NCI-H526 treated with DMSO at 0.1 percent for 48 hours (cell line): Measurements from ENCODE around the gene NSD1.
"Not testable (repeated sequence)": the region's sequence is repeated elsewhere in the genome, so short reads cannot be mapped to it uniquely, and the experiment has no call there.

Source experiments
- DNase-seq: peaks from one replicate; lab custom pipeline; 2025; lab: John Stamatoyannopoulos, UW

The NSD1 gene

DNA sequence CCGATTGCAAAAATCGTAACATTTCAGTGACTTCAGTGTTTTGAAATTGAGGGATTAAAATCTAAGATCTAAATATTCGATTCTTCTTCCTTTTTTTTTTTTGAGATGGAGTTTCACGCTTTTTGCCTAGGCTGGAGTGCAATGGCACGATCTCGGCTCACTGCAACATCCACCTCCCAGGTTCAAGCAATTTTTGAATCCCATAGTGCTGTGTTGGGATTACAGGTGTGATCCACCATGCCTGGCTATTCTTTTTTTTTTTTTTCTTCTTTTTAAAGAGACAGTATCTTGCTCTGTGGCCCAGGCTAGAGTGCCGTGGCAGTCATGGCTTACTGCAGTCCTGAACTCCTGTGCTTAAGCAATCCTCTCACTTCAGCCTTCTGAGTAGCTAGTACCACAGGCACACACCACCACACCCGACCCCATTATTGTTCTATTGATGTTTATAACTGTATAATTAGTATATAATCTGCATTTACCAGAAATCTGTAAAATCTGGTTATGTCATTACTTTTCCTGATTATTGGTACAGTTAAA is 42.7 kb downstream of the NSD1 start:
- DNase-seq = no peak

GRCh38 chr5:177177847-177178437 is 44.4 kb downstream of the NSD1 start:
- DNase-seq = not testable (repeated sequence)

DNA sequence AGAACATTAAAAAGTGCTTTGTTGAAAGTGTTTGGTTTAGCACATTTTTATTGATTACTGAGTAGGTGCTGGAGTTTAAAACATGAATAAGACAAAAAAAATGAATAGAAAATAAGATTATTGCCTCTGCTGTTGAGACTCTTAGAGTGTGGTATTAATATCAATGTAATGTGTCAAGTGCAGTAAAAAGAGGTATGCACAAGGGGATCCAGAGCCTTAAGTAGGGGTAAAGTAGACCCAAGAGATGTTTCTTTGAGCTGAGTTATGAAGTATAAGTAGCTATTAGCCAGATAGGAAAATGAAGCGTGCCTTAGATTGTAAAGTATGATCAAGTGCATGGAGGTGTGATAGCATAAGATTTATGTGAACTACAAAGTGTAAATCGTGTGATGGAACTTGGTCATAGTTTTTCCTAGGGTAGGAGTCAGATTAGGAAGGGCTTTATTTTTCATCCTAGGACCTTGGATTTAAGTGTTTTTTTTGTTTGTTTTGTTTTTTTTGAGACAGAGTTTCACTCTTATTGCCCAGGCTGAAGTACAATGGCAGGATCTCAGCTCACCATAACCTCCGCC is 45.2 kb downstream of the NSD1 start:
- DNase-seq = no peak

- DNase-seq = no peak
Observed at GRCh38 chr5:177179431-177179830, 45.9 kb downstream of the NSD1 start.

DNA sequence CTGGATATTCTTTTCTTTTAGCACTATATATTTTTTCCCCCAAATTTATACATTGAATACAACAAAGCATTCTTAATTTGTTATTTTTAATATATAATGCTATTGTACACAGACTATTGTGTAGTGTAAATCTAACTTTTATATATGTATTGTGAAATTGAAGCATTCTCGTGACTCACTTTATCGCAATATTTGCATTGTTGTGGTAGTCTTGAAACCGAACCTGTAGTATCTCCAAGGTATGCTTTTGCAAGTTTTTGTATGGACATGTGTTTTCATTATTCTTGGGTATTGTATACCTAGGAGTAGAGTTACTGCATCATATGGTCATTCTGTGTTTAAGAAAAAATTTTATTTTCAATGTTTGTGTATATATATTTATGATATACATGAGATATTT is 49.6 kb downstream of the NSD1 start:
- no peak for DNase-seq

- no peak for DNase-seq
Observed at GRCh38 chr5:177183766-177184360, 50.3 kb downstream of the NSD1 start.

GRCh38 chr5:177185993-177186392 is 52.4 kb downstream of the NSD1 start:
- no peak for DNase-seq

- DNase-seq = no peak
Observed at GRCh38 chr5:177186645-177187044, 53.1 kb downstream of the NSD1 start.

- no peak for DNase-seq
Observed at GRCh38 chr5:177188775-177189174, 55.2 kb downstream of the NSD1 start.

- DNase-seq = no peak
Observed at GRCh38 chr5:177189416-177189815, 55.8 kb downstream of the NSD1 start.

DNA sequence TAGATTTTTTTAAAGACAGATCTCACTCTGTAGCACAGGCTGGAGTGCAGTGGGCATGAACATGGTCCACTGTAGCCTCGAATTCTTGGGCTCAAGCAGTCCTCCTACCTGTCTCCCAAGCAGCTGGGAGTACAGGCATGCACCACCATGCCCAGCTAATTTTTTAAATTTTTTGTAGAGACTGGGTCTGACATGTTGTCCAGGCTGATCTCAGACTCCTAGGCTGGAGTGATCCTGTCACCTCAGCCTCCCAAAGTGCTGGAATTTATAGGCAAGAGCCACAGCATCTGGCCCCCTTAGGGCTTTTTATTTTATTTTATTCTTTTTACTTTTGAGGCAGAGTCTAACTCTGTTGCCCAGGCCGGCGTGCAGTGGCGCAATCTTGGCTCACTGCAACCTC is 56.4 kb downstream of the NSD1 start:
- DNase-seq = no peak

DNA sequence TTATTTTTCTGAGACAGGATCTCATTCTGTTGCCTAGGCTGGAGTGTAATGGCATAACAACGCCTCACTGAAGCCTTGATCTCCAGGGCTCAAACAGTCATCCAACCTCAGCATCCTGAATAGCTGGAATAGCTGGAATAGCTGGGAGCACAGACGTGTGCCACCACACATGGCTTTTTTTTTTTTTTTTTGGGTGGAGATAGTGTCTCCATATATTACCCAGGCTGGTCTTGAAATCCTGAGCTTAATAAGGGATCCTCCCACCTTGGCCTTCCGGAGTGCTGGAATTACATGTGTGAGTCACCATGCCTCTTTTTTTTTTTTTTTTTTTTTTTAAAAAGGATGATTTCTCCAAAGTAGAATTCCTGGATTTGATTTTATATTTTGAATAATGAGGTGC is 60.7 kb downstream of the NSD1 start:
- DNase-seq = no peak

- DNase-seq = no peak
Observed at GRCh38 chr5:177195307-177195952, 61.9 kb downstream of the NSD1 start.

- DNase-seq = no peak
Observed at GRCh38 chr5:177198738-177199137, 65.2 kb downstream of the NSD1 start.

DNA sequence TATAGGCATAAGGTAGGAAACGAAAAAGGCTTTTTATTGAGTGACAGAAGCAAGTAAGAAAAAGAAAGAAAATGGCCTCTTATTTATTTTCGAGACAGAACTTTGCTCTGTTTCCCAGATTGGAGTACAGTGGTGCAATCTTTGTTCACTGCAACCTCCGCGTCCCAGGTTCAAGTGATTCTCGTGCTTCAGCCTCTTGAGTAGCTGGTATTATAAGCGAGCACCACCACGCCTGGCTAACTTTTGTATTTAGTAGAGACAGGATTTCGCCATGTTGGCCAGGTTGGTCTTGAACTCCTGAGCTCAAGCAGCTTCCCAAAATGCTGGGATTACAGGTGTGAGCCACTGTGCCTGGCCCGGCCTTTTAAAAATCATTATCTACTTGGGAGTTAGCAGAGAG is 70.7 kb downstream of the NSD1 start:
- no peak for DNase-seq

DNA sequence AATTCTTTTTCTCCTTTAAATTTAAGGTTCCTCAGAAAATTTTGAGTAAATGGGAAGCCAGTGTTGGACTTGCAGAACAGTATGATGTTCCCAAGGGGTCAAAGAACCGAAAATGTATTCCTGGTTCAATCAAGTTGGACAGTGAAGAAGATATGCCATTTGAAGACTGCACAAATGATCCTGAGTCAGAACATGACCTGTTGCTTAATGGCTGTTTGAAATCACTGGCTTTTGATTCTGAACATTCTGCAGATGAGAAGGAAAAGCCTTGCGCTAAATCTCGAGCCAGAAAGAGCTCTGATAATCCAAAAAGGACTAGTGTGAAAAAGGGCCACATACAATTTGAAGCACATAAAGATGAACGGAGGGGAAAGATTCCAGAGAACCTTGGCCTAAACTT is 76.0 kb downstream of the NSD1 start:
- no peak for DNase-seq

GRCh38 chr5:177212242-177212641 is 78.7 kb downstream of the NSD1 start:
- DNase-seq = no peak

DNA sequence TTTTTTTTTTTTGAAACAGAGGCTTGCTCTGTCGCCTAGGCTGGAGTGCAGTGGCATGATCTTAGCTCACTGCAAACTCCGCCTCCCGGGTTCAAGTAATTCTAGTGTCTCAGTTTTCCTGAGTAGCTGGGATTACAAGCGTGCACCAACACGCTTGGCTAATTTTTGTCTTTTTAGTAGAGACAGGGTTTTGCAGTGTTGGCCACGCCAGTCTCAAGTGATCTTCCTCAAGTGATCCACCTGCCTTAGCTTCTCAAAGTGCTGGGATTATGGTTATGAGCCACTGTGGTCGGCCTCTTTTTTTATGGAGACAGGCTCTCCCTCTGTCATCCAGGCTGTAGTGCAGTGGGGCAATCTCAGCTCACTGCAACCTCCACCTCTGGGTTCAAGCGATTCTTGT is 87.0 kb downstream of the NSD1 start:
- no peak for DNase-seq

GRCh38 chr5:177222269-177222668 is 88.7 kb downstream of the NSD1 start:
- no peak for DNase-seq

DNA sequence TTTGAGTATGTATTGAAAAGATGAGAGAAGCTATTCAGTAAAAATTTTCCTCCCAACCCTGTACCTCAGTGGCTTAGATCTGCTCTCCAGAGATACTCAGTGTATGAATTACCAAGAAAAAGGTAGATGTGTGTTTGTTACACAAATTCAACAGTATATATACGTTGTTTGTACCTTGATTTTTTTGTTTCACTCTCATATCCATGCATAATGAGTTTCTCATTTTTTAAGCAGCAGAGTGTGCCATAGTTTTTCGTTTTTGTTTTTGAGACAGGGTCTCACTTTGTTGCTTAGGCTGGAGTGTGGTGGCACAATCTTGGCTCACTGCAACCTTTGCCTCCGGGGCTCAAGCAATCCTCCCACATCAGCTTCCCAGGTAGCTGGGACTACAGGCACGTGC is 92.2 kb downstream of the NSD1 start:
- no peak for DNase-seq

DNA sequence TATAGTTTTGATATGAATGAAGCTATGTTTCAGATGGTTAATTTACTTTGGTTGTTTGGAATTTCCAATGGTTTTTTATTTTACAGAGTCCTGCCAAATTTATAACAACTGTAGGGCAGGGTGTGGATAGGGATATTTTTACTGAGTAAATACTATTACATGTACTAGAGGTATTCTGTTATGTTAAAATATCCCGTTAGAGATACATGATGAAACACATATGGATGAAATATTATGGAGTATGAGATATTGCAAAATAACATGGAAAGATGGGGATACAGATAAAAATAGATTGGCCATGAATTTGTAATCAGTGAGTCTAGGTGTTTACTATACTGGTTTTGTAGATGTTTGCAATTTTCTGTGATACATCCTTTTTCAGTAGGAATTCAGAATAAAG is 93.3 kb downstream of the NSD1 start:
- no peak for DNase-seq

DNA sequence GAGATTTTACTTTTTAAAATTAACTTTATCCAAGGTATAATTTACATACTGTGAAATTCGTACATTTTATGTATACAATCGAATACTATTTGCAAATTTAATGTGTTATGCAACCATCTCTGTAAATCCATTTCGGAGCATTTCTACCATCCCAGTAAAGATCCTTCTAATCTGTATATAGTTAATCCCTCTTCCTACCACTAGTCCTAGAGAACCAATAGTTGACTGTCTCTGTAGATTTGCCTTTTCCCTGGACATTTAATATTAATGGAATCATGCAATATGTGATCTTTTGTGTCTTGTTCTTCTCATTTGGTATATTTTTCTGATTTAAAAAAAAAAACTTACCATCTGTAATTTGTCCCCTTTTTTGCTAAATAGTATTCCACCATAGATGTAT is 95.2 kb downstream of the NSD1 start:
- no peak for DNase-seq

DNA sequence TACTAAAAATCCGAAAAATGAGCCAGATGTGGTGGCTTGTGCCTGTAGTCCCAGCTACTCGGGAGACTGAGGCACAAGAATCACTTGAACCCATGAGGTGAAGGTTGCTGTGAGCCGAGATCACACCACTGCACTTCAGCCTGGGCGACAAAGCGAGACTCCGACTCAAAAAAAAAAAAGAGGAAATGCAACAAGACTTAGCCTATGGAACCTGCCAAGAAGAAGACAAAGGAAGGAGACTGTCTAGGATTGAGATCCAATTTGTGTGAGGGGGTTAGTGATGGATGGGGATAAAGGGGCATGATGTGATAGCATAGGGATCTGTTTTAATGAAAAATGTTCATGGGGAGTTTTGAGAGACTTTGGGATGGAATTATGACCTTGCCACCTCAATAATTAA is 97.1 kb downstream of the NSD1 start:
- DNase-seq = no peak
